NCI-H1105 (cell line): ENCODE measurements around the gene SMIM21.

Experiments
- DNase-seq: peaks from one replicate; lab custom pipeline; 2025; lab: John Stamatoyannopoulos, UW

Gene SMIM21

GRCh38 chr18:75422341-75422910 is 5.1 kb downstream of the SMIM21 start:
- DNase-seq = no peak

- DNase-seq = no peak
Measured at GRCh38 chr18:75421656-75422055, 5.8 kb downstream of the SMIM21 start.

GRCh38 chr18:75418293-75419005 is 9.1 kb downstream of the SMIM21 start:
- no peak for DNase-seq

- no peak for DNase-seq
Measured at GRCh38 chr18:75410611-75411010, 16.9 kb downstream of the SMIM21 start.

- DNase-seq = no peak
Measured at GRCh38 chr18:75409806-75410205, 17.7 kb downstream of the SMIM21 start.

GRCh38 chr18:75408554-75409506 is 18.7 kb downstream of the SMIM21 start:
- DNase-seq = no peak

DNA sequence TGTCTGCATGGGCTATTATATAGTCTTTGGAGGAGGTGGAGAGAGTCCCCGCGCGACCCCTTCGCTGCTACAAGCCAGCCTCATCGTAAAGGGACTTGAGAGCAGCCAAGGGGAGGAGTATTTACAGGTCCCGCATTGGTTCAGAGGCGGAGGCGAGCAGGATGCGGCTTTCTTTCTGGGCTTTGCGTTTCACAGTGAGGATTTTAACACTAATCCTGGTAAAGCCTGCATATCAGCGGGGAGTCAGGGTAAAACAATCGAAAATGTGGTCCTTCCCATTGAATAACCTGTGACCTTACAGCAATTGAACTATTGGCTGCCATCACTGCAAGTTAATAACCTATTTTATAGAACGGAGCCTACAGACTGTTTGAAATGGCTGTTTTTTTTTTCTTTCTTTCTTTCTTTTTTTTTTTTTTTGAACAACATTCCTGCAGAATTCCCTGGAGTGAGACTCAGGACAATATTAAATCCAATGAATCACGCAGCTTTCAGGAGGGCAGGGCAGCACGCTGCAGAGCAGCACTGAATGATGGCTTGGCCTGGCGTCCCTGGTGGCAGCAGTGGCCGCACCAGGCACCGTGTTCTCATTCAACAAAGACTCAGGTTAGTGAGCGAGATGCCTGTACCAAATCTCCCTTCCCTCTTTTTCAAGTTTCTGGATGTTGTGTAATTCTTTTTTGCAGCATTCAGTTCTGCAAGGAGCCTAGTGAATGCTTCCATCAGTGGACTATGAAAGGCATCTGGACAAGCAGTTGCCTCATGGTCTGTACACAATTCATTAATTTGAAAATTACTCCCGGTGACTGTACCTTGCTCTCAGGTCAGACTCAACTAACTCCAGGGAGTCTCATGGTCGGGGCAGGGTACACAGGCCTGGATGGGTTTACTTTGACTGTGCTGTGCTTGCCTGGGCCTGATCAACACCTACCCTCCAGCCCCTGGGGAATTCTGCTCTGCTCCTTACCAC is 19.8 kb downstream of the SMIM21 start:
- DNase-seq = no peak

DNA sequence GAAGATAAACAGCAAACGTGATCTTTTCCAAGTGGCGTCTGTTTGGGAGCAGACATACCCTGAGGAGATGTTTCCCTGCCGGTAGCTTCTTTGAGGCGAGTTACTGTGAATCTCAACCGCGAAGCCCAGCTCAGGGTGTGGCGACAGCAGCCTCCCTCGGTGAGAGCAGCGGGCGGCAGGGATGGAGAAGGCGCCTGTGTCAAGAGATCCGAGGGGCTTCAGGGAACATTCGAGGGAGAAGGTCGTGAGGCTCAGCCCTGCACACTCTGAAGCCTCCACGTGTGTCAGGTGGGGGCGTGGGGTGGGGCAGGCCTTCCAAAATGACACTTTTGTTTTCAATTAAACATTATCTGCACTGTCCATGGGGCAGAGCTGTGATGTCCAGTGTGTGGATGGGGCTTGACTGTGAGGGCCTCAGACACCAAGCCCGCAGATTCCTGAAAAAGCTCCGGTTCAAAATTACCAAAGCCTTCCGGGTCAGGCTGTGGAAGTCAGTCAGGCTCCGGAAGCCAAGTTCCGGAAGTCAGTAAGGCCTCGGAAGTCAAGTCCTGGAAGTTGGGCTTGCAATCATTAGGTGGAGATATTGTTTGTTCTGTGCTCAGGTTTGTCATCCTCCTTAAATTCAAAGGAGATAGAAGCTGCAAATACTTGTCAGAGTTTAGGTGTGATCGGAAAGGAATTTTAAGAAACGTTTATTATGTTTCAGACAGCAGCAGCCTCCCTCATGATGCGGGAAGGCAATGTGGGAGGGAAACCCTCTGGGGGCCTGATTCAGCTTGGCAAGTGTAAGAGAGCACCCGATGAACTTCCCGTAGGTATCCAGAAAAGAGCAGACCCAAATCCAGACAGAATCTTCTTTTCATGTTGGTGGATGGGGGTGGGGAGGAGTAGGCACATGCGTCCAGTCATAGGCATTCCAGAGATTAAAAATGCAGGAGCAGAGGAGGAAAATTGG is 20.7 kb downstream of the SMIM21 start:
- DNase-seq = no peak

DNA sequence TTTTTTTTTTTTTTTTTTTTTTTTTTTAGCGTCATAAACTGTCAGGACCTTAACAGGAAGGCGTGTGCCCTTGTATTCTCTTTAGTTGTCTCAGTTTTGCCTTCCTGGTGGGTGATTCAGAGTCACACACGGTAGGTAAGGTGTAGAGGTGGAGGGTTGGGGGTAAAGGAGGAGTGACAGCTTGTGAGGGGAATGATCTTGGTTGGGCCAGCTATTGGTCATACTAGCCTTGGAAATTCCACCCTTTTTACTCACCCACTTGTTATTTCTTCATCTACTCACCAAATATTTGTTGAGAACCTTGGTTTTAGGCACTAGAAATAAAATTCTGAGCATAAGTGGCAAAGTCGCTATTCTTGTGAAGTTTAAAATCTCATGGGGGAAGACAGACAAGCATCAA is 22.2 kb downstream of the SMIM21 start:
- no peak for DNase-seq

DNA sequence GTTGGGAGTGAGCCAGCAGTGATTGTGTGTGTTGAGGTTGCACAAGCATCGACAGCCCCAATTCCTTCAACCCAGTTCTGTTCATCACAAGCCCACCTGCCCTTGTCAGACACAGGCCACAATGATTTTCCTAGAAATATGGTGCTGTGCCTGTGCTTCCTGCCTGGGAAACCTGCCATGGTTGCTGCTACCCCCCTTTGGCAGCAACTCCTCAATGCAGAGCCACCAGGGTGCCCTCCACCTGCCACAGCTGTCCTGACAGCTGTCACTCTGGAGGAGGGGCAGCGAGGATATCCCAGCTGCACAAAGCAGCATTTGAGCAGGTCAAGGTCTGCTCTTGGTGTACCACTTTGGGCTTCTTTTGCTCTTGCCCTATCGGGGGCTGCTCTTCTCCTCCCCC is 27.1 kb downstream of the SMIM21 start:
- no peak for DNase-seq

GRCh38 chr18:75395137-75395536 is 32.4 kb downstream of the SMIM21 start:
- DNase-seq = no peak

- no peak for DNase-seq
Measured at GRCh38 chr18:75393721-75394120, 33.8 kb downstream of the SMIM21 start.

- no peak for DNase-seq
Measured at GRCh38 chr18:75392226-75392578, 35.3 kb downstream of the SMIM21 start.

GRCh38 chr18:75391279-75392225 is 36.0 kb downstream of the SMIM21 start:
- no peak for DNase-seq

DNA sequence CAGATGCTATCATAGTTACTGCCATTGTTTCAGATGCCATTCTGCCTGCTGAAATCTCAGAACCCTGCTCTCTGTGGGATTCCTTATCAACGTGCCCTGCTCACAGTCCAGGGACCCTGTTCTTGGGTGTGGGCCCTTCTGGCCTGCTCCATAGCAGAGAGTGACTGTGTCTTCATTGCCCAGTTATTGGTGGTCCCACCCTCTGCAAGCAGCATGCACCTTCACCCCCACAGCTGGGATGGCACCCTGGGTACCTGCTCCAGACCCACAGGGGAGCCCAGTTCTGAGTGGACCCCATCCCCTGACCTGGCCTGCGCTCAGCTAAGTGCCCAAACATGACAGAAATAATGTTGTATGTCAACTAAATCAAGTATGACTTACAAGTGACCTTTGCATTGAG is 36.6 kb downstream of the SMIM21 start:
- no peak for DNase-seq

- DNase-seq = no peak
Measured at GRCh38 chr18:75384144-75384543, 43.4 kb downstream of the SMIM21 start.

GRCh38 chr18:75378376-75379315 is 48.9 kb downstream of the SMIM21 start:
- no peak for DNase-seq

GRCh38 chr18:75377926-75378325 is 49.6 kb downstream of the SMIM21 start:
- no peak for DNase-seq
